Measurements from ENCODE around the gene ODAM.

- TF ChIP-seq CTCF (IDR thresholded peaks at IDR 0.05; ENCODE audit: low read depth, low read length): peak; percentile 95
- no peak for TF ChIP-seq EZH2phosphoT487 (IDR thresholded peaks at IDR 0.05; ENCODE audit: low read depth)
Observed at GRCh38 chr4:70183168-70183939, 12.2 kb upstream of the ODAM start.
